Fibroblast of mammary gland (primary cell): ENCODE measurements around the gene BCAS3.

Source experiments
- DNase-seq: peaks from one replicate; pipeline ENCODE4 v3.0.0-alpha.2; 2010; ENCODE audit warnings: low read depth
- H3K4me3 ChIP-seq: 2 replicates; pipeline ENCODE4 v1.5.1; 2011; ENCODE audit warnings: low read depth, mild to moderate bottlenecking, low read length, moderate library complexity; ENCODE audit not compliant: control insufficient read depth
- TF ChIP-seq, protein P1 (sequence below): conservative IDR thresholded peaks from 2 replicates; pipeline ENCODE4 v1.5.1; 2011; ENCODE audit warnings: low read depth, low read length, inconsistent platforms; ENCODE audit not compliant: control insufficient read depth, insufficient read depth

Gene BCAS3

DNA sequence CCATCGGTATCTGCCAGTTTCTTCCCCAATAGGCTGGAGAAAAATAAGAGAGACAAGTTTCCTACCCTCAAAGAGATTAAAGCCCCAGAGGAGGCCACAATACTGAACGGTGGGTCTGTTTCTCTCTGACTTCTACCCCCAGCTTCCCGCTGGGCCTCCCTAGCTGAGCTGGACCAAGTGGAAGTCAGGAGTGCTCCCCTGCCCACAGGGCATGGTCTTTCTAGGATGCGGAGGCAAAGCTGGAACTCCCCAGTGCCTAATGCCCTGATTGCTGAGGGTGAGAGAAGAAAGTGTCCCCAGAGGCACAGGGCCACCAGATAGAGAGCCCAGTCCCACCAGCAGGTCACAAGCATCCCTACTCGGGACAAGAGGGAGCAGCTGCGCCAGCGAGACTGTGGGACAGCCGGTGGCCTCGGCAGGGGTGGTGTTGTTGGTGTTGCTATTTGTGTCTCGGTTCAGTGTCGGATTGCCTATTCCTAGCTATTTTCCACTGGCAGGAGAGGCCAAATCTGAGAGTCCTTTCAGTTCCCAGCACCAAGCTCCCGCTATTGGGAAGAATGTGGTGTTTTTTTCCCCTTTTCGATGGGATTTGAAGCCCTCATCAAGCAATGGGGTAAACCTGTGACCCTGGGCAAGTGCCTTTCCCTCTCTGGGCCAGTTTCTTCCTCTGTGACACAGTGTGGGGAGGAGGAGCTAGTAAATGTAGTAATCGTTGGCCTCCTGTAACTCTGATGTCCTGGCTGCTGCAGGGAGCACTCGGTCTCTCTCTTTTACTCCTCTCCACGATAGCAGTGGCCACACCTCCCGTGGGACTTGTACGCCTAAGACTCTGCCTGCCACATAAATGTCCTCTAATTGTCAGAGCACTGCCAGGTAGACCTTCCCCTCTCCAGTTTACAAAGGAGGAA is 699.5 kb downstream of the BCAS3 start:
- no peak overlapping the region for H3K4me3 ChIP-seq
- DNase-seq = no peak
- TF ChIP-seq, protein P1, sequence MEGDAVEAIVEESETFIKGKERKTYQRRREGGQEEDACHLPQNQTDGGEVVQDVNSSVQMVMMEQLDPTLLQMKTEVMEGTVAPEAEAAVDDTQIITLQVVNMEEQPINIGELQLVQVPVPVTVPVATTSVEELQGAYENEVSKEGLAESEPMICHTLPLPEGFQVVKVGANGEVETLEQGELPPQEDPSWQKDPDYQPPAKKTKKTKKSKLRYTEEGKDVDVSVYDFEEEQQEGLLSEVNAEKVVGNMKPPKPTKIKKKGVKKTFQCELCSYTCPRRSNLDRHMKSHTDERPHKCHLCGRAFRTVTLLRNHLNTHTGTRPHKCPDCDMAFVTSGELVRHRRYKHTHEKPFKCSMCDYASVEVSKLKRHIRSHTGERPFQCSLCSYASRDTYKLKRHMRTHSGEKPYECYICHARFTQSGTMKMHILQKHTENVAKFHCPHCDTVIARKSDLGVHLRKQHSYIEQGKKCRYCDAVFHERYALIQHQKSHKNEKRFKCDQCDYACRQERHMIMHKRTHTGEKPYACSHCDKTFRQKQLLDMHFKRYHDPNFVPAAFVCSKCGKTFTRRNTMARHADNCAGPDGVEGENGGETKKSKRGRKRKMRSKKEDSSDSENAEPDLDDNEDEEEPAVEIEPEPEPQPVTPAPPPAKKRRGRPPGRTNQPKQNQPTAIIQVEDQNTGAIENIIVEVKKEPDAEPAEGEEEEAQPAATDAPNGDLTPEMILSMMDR = no peak

DNA sequence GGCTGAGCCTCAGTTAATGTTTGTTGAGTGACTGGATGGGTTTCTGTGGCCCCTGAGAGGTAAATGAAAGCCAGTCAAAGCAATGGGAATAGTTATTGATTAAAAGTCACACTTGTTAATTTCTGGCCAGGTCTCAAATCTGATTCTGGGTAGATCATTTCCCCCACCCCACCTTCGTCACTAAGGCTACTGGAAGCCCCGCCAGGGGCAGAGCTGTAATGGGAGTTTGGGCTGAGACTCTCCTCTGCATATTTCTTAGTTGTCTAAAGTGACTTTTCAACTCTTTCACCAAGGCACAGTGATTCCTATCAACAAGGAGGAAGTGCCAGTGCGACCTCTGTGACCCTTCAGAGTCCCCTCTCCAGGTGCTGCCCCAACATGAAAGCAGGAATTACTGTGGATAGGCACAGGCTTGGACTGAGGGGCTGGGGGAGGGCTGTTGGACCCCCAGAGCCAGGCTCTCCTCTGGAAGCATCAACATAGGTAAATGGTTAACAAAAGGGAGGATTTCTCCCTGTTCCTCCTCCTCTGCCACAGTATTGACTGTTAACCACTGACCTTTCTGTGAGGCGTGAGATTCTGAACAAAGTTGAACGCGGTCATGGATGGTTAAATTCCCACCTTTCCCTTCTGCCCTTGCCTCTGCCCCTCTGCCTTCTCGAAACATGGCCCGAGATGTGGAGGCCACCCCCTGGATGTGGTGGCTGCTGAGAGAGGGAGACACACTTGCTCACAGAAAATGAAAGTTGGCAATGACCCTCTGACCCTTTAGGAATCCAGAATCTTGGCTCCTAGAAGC is 701.2 kb downstream of the BCAS3 start:
- TF ChIP-seq, protein P1 = no peak

DNA sequence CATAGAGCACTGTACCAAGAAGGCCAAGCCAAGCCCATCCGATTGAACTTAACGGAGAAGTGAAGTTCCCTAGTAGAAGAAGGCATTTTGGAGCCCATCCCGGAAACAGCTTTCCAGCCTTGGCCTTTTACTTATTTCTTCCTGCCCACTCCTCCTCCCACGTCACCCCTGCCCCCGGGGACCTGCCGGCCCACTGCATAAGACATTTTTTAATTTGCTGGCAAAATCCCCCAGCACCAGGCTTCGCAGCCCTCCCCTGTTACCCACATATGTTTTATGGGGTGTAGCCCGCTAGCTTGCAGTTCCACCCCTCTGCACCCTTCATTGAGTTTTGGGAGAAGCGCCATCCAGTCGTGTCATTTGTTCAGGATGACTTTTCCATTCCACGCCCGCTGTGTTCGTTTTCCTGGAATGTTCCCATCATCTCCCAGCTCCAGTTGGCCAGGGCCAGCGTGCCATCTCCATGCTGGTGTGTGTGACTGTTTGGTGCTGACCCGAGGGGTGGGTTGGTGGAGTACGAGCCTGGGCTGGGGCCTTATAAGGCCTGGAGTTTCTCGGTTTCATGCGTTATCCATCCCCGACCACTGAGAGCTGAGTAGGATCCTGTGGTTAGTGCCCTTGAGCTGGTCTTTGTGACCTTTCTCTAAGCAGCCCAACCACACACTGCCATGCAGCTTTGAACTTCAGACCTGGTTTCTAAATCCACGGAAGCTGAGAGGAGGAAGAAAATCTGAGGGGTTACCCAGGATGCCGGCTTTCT is 702.0 kb downstream of the BCAS3 start:
- TF ChIP-seq, protein P1 = no peak
- H3K4me3 ChIP-seq = no peak overlapping the region
- peak; percentile 38 for DNase-seq

More for the DNA sequence above, 701.2 kb downstream of the BCAS3 start:
- no peak overlapping the region for H3K4me3 ChIP-seq
- DNase-seq = no peak

DNA sequence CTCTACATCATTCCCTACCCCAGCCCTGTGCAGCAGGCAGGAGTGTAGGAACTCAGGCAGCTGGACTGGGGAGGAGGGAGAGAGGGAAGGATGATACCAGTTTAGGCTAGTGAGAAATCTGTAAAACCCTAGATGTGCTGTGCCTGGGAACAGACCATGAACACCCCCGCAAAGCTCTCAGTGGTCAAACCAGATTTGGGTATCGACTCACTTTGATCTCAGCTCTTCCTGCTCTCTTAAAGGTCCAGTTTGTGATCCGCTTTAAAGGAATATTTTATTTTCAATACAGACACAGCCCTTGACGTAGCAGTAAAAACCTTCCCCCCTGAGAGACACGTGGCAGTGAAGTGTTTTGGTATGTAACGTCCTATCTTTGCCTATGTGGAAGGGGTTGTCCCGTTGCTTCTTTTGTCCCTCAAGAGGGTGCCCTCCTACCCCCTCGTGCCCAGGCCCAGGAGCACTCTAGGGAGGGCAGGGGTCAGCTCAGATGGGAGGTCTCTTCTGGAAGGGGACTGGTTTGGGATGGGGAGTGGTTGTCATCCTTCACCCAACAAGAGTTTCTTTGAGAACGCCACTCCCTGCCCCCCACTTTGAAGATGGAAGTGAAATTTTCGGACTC is 702.7 kb downstream of the BCAS3 start:
- TF ChIP-seq, protein P1 = no peak
- H3K4me3 ChIP-seq = no peak overlapping the region
- peak; percentile 69 for DNase-seq

DNA sequence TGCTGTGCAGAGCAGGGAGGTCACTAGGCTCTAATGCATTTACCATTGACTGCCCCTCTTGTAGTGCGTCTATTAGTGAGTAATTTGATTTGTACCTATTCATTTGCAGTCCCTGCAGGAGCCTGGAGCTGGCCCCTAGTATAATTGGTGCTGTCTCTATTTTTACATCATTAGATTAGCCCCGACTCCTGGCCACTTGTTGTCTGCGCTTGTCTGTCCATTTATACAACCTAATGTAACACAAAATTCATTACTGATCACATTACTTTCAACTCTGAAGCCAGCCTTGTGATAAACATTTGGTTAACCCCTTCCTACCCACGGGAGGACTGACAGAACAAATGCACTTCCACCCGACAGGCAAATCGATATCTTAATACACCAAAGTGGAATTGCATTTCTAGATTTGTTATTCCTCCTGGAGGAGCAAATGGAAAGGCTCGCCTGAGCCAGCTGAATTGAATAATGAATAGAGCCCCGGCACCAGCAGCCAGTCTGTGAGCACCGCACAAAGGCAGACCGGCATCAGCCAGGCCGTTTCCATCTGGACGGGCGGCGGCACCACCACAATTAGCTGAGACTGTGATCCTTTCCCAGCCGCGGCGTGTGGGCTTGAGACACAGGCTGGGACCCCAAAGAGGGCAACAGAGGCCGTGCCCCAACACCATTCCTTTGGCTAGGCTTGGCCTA is 703.3 kb downstream of the BCAS3 start:
- no peak for DNase-seq
- no peak overlapping the region for H3K4me3 ChIP-seq
- TF ChIP-seq, protein P1 = no peak

DNA sequence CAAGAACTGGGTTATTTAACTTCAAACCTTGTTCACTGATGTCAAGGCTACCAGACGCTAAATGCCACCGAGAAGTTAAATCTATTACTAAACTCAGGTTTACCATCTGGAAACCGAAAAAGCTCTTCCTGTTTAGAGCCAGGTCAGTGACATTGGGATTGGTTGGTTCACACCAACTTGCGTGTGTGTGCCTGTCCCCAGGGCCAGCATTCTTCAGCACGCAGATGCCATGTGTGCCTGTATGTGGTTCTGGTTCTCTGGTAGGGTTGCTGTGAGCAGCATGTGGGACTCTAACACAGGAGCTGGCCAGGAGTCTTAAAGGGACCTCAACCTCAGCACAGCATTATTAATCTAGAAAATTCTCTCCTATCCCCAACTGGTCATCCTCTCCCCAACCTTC is 703.9 kb downstream of the BCAS3 start:
- TF ChIP-seq, protein P1 = no peak
- no peak overlapping the region for H3K4me3 ChIP-seq
- no peak for DNase-seq
